Measurements from ENCODE around the gene SPRY4. TPM values are rescaled to one million over a fixed set of nuclear protein-coding genes. Genes with fewer than 3 reads are reported as not detected.
"Not testable (repeated sequence)": the region's sequence is repeated elsewhere in the genome, so short reads cannot be mapped to it uniquely, and the experiment has no call there.

Gene SPRY4
- total RNA-seq, 3 donors from 2014 or later, result 2.6 to 3.3 (median 3.0) TPM

- Mint-ChIP-seq H3K4me1 (ENCODE audit: low read depth) (peaks cover 2% of the 10 kb centered on the region), H3K36me3 (ENCODE audit: insufficient read depth) (no peaks in the 10 kb centered on the region), H3K9me3 (no peaks in the 10 kb centered on the region), H3K4me3 (no peak overlapping the region), H3K27me3 (ENCODE audit: low read depth) (peaks cover 3% of the 10 kb centered on the region)
- ATAC-seq, result no peak
- no peak for DNase-seq
Observed at GRCh38 chr5:142301540-142301939, 23.3 kb downstream of the SPRY4 start.

GRCh38 chr5:142300677-142301076 is 24.1 kb downstream of the SPRY4 start:
- peaks cover 1% of the 10 kb centered on the region for H3K27me3 Mint-ChIP-seq (ENCODE audit: low read depth)

GRCh38 chr5:142298789-142299188 is 26.0 kb downstream of the SPRY4 start:
- Mint-ChIP-seq H3K27me3 (ENCODE audit: low read depth) (no peaks in the 10 kb centered on the region), H3K9me3 (no peaks in the 10 kb centered on the region), H3K36me3 (ENCODE audit: insufficient read depth) (no peaks in the 10 kb centered on the region), H3K4me1 (ENCODE audit: low read depth) (peaks cover 2% of the 10 kb centered on the region), H3K4me3 (no peak overlapping the region)
- ATAC-seq (no peak), DNase-seq (no peak)

More at GRCh38 chr5:142300677-142301076, 24.1 kb downstream of the SPRY4 start:
- Mint-ChIP-seq H3K4me3 (no peak overlapping the region), H3K36me3 (ENCODE audit: insufficient read depth) (no peaks in the 10 kb centered on the region), H3K9me3 (no peaks in the 10 kb centered on the region), H3K4me1 (ENCODE audit: low read depth) (peaks cover 2% of the 10 kb centered on the region)
- DNase-seq, result no peak
- no peak for ATAC-seq

- not testable (repeated sequence) for H3K27me3 Mint-ChIP-seq (ENCODE audit: low read depth); H3K36me3 Mint-ChIP-seq (ENCODE audit: insufficient read depth); DNase-seq; ATAC-seq; H3K9me3 Mint-ChIP-seq; H3K4me3 Mint-ChIP-seq; H3K4me1 Mint-ChIP-seq (ENCODE audit: low read depth)
Observed at GRCh38 chr5:142297786-142298185, 27.0 kb downstream of the SPRY4 start.

GRCh38 chr5:142296914-142297417 is 27.9 kb downstream of the SPRY4 start:
- no peaks in the 10 kb centered on the region for H3K36me3 Mint-ChIP-seq (ENCODE audit: insufficient read depth)
- no peak overlapping the region for H3K4me3 Mint-ChIP-seq
- H3K27me3 Mint-ChIP-seq (ENCODE audit: low read depth), result no peaks in the 10 kb centered on the region
- no peak for DNase-seq
- no peak for ATAC-seq
- H3K9me3 Mint-ChIP-seq, result no peaks in the 10 kb centered on the region
- peaks cover 2% of the 10 kb centered on the region for H3K4me1 Mint-ChIP-seq (ENCODE audit: low read depth)

GRCh38 chr5:142295960-142296860 is 28.6 kb downstream of the SPRY4 start:
- H3K9me3 Mint-ChIP-seq, result no peaks in the 10 kb centered on the region
- ATAC-seq (no peak), DNase-seq (no peak)
- no peak overlapping the region for H3K4me3 Mint-ChIP-seq
- H3K4me1 Mint-ChIP-seq (ENCODE audit: low read depth), result no peaks in the 10 kb centered on the region
- H3K36me3 Mint-ChIP-seq (ENCODE audit: insufficient read depth), result no peaks in the 10 kb centered on the region
- no peaks in the 10 kb centered on the region for H3K27me3 Mint-ChIP-seq (ENCODE audit: low read depth)

GRCh38 chr5:142295084-142295758 is 29.6 kb downstream of the SPRY4 start:
- no peak overlapping the region for H3K4me3 Mint-ChIP-seq
- no peaks in the 10 kb centered on the region for H3K4me1 Mint-ChIP-seq (ENCODE audit: low read depth)
- no peaks in the 10 kb centered on the region for H3K9me3 Mint-ChIP-seq
- no peaks in the 10 kb centered on the region for H3K27me3 Mint-ChIP-seq (ENCODE audit: low read depth)
- no peaks in the 10 kb centered on the region for H3K36me3 Mint-ChIP-seq (ENCODE audit: insufficient read depth)
- ATAC-seq, result no peak
- DNase-seq, result no peak

- Mint-ChIP-seq H3K4me3 (no peak overlapping the region), H3K4me1 (ENCODE audit: low read depth) (peaks cover under 1% of the 10 kb centered on the region), H3K9me3 (no peaks in the 10 kb centered on the region), H3K36me3 (ENCODE audit: insufficient read depth) (no peaks in the 10 kb centered on the region), H3K27me3 (ENCODE audit: low read depth) (no peaks in the 10 kb centered on the region)
- no peak for ATAC-seq
- DNase-seq, result no peak
Observed at GRCh38 chr5:142293486-142293885, 31.3 kb downstream of the SPRY4 start.

- H3K36me3 Mint-ChIP-seq (ENCODE audit: insufficient read depth), result no peaks in the 10 kb centered on the region
- no peak for ATAC-seq
- H3K4me3 Mint-ChIP-seq, result no peak overlapping the region
- H3K9me3 Mint-ChIP-seq, result no peaks in the 10 kb centered on the region
- H3K4me1 Mint-ChIP-seq (ENCODE audit: low read depth), result peaks cover 2% of the 10 kb centered on the region
- H3K27me3 Mint-ChIP-seq (ENCODE audit: low read depth), result no peaks in the 10 kb centered on the region
- no peak for DNase-seq
Observed at GRCh38 chr5:142292808-142293207, 32.0 kb downstream of the SPRY4 start.

- no peaks in the 10 kb centered on the region for H3K27me3 Mint-ChIP-seq (ENCODE audit: low read depth)
- DNase-seq (no peak), ATAC-seq (no peak)
- H3K4me1 Mint-ChIP-seq (ENCODE audit: low read depth), result peaks cover 6% of the 10 kb centered on the region
- no peaks in the 10 kb centered on the region for H3K9me3 Mint-ChIP-seq
- H3K36me3 Mint-ChIP-seq (ENCODE audit: insufficient read depth), result no peaks in the 10 kb centered on the region
- no peak overlapping the region for H3K4me3 Mint-ChIP-seq
Observed at GRCh38 chr5:142292249-142292648, 32.6 kb downstream of the SPRY4 start.

GRCh38 chr5:142290577-142291299 is 34.1 kb downstream of the SPRY4 start:
- Mint-ChIP-seq H3K4me1 (ENCODE audit: low read depth) (peaks cover 8% of the 10 kb centered on the region), H3K4me3 (no peak overlapping the region), H3K36me3 (ENCODE audit: insufficient read depth) (no peaks in the 10 kb centered on the region), H3K9me3 (no peaks in the 10 kb centered on the region), H3K27me3 (ENCODE audit: low read depth) (no peaks in the 10 kb centered on the region)
- no peak for ATAC-seq
- no peak for DNase-seq

GRCh38 chr5:142289708-142290576 is 34.9 kb downstream of the SPRY4 start:
- ATAC-seq (no peak), DNase-seq (no peak)
- Mint-ChIP-seq H3K27me3 (ENCODE audit: low read depth) (no peaks in the 10 kb centered on the region), H3K9me3 (no peaks in the 10 kb centered on the region), H3K4me1 (ENCODE audit: low read depth) (peaks cover 8% of the 10 kb centered on the region), H3K4me3 (no peak overlapping the region), H3K36me3 (ENCODE audit: insufficient read depth) (no peaks in the 10 kb centered on the region)

GRCh38 chr5:142287973-142288313 is 36.9 kb downstream of the SPRY4 start:
- Mint-ChIP-seq H3K4me3 (no peak overlapping the region), H3K36me3 (ENCODE audit: insufficient read depth) (no peaks in the 10 kb centered on the region)

More at GRCh38 chr5:142287973-142288313, 36.9 kb downstream of the SPRY4 start:
- Mint-ChIP-seq H3K9me3 (no peaks in the 10 kb centered on the region), H3K27me3 (ENCODE audit: low read depth) (no peaks in the 10 kb centered on the region), H3K4me1 (ENCODE audit: low read depth) (peaks cover 8% of the 10 kb centered on the region)
- ATAC-seq (no peak), DNase-seq (no peak)
